WI38 (cell line): Measurements from ENCODE around the gene STXBP5.

Experiments
- H3K4me3 ChIP-seq: 2 replicates; pipeline ENCODE4 v1.5.1; 2011; ENCODE audit warnings: low read depth, mild to moderate bottlenecking, control low read depth, low read length
- TF ChIP-seq, protein P1 (sequence below): IDR thresholded peaks from 2 replicates; pipeline ENCODE4 v1.5.1; 2012; ENCODE audit warnings: low read depth, mild to moderate bottlenecking, control low read depth, low read length

STXBP5 gene

DNA sequence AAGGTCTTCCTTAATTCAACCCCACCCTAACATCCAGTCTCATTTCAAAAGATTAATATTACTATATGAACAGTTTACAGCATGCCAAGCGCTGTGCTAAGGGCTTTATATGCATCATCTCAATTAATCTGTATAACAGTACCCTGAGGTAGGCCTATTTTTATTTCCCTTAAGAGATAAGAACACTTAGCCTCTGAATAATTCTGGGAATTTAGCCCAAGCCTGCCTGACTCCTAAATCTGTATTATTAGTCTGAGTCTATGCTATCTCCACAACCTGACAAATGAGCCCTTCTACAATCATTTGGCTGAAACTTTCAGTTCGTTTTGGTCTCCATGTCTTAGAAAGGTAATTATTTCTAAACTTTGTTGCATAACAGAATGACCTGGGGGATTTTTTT lies 226.6 kb downstream of the STXBP5 start:
- TF ChIP-seq, protein P1, sequence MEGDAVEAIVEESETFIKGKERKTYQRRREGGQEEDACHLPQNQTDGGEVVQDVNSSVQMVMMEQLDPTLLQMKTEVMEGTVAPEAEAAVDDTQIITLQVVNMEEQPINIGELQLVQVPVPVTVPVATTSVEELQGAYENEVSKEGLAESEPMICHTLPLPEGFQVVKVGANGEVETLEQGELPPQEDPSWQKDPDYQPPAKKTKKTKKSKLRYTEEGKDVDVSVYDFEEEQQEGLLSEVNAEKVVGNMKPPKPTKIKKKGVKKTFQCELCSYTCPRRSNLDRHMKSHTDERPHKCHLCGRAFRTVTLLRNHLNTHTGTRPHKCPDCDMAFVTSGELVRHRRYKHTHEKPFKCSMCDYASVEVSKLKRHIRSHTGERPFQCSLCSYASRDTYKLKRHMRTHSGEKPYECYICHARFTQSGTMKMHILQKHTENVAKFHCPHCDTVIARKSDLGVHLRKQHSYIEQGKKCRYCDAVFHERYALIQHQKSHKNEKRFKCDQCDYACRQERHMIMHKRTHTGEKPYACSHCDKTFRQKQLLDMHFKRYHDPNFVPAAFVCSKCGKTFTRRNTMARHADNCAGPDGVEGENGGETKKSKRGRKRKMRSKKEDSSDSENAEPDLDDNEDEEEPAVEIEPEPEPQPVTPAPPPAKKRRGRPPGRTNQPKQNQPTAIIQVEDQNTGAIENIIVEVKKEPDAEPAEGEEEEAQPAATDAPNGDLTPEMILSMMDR, result no peak
- H3K4me3 ChIP-seq, result no peak overlapping the region

DNA sequence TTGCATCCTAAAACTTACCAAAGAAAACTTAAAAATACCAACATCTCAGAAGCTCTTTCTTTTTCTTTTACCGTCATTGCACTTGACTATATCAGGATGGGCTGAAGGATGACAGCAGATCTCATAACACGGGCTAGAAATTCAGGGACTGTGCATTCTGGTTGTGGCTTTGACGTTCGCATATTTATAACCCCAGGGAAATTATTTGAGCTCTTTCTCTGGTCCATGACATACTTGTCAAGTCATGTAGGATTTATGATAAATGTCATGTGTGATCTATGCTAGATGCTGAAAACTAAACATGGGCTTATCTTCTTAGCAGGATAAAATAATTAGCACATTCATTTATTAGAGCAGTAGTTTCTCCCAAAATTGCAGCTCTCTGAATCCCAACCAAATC lies 229.9 kb downstream of the STXBP5 start:
- TF ChIP-seq, protein P1, result no peak
- H3K4me3 ChIP-seq, result no peak overlapping the region

- TF ChIP-seq, protein P1, result no peak
- no peak overlapping the region for H3K4me3 ChIP-seq
Observed at GRCh38 chr6:147434516-147434915, 230.3 kb downstream of the STXBP5 start.

DNA sequence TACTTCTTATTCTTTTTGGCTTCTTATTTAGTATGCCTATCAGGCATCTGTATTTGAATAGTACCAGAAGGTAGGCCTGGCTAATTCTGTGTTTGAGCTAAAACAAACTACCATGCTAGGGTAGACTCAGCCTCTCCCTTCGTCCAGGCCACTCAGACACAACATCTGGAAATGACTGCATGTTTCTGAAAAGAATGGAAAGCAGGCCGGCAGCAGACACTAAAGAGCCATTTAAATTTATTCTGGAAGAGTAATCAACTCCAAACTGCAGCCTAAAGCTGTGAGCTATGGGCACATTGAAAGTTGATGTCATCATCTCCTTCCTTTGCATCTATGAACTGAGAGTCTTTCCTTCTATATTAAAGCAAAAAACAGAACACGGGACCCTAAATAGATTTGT lies 233.4 kb downstream of the STXBP5 start:
- no peak overlapping the region for H3K4me3 ChIP-seq
- TF ChIP-seq, protein P1, result no peak

- H3K4me3 ChIP-seq, result no peak overlapping the region
- TF ChIP-seq, protein P1, result no peak
Observed at GRCh38 chr6:147438758-147439528, 234.7 kb downstream of the STXBP5 start.
